Skeletal muscle satellite cell (primary cell): ENCODE measurements around the gene KIF22.
"Not testable (repeated sequence)": the region's sequence is repeated elsewhere in the genome, so short reads cannot be mapped to it uniquely, and the experiment has no call there.

ENCODE experiments used
- H3K27me3 ChIP-seq: 2 replicates; pipeline ENCODE4 v1.7.0; 2013; ENCODE audit warnings: low read length; ENCODE audit not compliant: control insufficient read depth, insufficient read depth
- H3K36me3 ChIP-seq: 2 replicates; pipeline ENCODE4 v1.7.0; 2013; ENCODE audit warnings: mild to moderate bottlenecking, control low read depth, low read length; ENCODE audit not compliant: insufficient read depth
- H3K4me1 ChIP-seq: 2 replicates; pipeline ENCODE4 v1.7.0; 2013; ENCODE audit warnings: low read length; ENCODE audit not compliant: control insufficient read depth, insufficient read depth
- H3K4me2 ChIP-seq: 2 replicates; pipeline ENCODE4 v1.7.0; 2013; ENCODE audit warnings: mild to moderate bottlenecking, low read length
- H3K4me3 ChIP-seq: 2 replicates; pipeline ENCODE4 v1.7.0; 2013; ENCODE audit warnings: low read length
- H3K9ac ChIP-seq: 2 replicates; pipeline ENCODE4 v1.7.0; 2013; ENCODE audit warnings: mild to moderate bottlenecking, low read depth, low read length, moderate library complexity
- H3K9me3 ChIP-seq: replicated peaks from 2 replicates; pipeline ENCODE4 v1.7.0; 2013; ENCODE audit warnings: mild to moderate bottlenecking, control low read depth, low read length

KIF22 gene

DNA sequence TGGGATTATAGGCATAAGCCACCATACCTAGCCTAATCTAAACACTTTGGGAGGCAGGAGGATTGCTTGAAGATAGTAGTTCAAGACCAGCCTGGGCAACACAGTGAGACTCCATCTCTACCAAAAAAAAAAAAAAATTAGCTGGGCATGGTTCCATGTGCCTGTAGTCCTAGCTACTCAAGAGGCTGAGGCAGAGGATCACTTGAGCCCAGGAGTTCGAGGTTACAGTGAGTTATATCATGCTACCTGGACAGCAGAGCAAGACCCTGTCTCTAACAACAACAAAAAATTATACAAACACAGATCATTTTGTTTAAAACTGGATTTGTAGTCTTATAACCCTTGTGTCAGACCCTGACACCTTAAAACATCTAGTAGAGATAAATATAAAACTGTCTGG lies 37.0 kb upstream of the KIF22 start:
- Histone ChIP-seq H3K9ac (no peak overlapping the region), H3K9me3 (no peaks in the 10 kb centered on the region), H3K27me3 (peaks cover 9% of the 10 kb centered on the region), H3K36me3 (no peaks in the 10 kb centered on the region), H3K4me1 (no peaks in the 10 kb centered on the region), H3K4me2 (no peak overlapping the region), H3K4me3 (no peak overlapping the region)

- Histone ChIP-seq H3K4me1 (no peaks in the 10 kb centered on the region), H3K4me3 (no peak overlapping the region), H3K9me3 (no peaks in the 10 kb centered on the region), H3K36me3 (no peaks in the 10 kb centered on the region), H3K4me2 (no peak overlapping the region), H3K9ac (no peak overlapping the region), H3K27me3 (peaks cover 11% of the 10 kb centered on the region)
These were observed 33.9 kb upstream of the KIF22 start for GRCh38 chr16:29756654-29757053.

GRCh38 chr16:29757086-29757485 lies 33.5 kb upstream of the KIF22 start:
- not testable (repeated sequence) for H3K4me3 ChIP-seq, H3K4me2 ChIP-seq, H3K36me3 ChIP-seq, H3K9me3 ChIP-seq, H3K4me1 ChIP-seq, H3K9ac ChIP-seq
- H3K27me3 ChIP-seq, result peaks cover 11% of the 10 kb centered on the region

- Histone ChIP-seq H3K27me3 (peaks cover 18% of the 10 kb centered on the region), H3K9me3 (no peaks in the 10 kb centered on the region), H3K4me2 (no peak overlapping the region), H3K9ac (no peak overlapping the region), H3K4me1 (no peaks in the 10 kb centered on the region), H3K4me3 (no peak overlapping the region), H3K36me3 (no peaks in the 10 kb centered on the region)
These were observed 32.5 kb upstream of the KIF22 start for GRCh38 chr16:29757950-29758466.

DNA sequence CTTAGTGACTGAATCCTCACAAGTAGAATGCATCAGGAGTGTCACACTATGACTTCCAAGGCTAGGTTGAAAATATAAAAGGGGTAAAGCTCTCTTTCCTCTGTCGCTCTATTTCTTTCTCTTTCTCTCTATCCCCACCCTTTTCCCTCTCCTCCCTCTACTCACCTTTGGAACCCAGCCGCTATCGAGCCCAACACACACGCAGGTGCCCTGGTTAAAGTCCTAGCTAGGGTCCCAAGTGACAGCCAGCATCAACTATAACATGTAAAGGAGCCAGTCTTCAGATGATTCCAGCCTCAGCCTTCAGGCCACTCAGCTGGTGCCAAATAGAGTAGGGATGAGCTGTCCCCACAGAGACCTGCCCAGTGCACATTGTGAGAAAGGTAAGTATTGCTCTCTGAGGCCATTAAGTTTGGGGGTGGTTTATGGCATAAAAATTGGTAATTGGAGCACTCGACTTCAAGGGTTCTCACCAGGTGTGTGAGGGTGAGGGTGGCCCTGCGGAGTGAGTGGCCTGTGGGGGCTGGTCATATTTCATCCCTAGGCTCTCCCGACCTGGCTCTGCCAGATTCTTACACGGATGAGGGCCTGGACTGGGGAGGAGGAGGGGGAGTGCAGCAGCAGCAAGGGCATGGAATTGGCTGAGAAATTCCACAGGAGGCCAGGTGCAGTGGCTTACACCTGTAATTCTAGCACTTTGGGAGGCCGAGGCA lies 29.8 kb upstream of the KIF22 start:
- Histone ChIP-seq H3K4me1 (no peaks in the 10 kb centered on the region), H3K4me2 (no peak overlapping the region), H3K36me3 (no peaks in the 10 kb centered on the region), H3K27me3 (peaks cover 22% of the 10 kb centered on the region), H3K4me3 (no peak overlapping the region), H3K9ac (no peak overlapping the region), H3K9me3 (no peaks in the 10 kb centered on the region)

DNA sequence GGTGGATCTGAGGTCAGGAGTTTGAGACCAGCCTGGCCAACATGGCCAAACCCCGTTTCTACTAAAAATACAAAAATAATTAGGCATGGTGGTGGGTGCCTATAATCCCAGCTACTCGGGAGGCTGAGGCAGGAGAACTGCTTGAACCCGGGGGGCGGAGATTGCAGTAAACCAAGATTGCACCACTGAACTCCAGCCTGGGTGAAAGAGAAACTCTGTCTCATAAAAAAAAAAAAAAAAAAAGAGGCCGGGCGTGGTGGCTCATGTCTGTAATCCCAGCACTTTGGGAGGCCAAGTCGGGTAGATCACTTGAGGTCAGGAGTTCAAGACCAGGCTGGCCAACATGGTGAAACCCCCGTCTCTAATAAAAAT lies 29.3 kb upstream of the KIF22 start:
- H3K4me3 ChIP-seq, H3K4me1 ChIP-seq, H3K9me3 ChIP-seq, H3K4me2 ChIP-seq, H3K9ac ChIP-seq, H3K36me3 ChIP-seq: not testable (repeated sequence)
- H3K27me3 ChIP-seq, result peaks cover 22% of the 10 kb centered on the region

GRCh38 chr16:29761882-29762281 lies 28.7 kb upstream of the KIF22 start:
- Histone ChIP-seq H3K9ac (no peak overlapping the region), H3K27me3 (peaks cover 22% of the 10 kb centered on the region), H3K36me3 (no peaks in the 10 kb centered on the region), H3K4me3 (no peak overlapping the region), H3K9me3 (no peaks in the 10 kb centered on the region), H3K4me2 (no peak overlapping the region), H3K4me1 (no peaks in the 10 kb centered on the region)

DNA sequence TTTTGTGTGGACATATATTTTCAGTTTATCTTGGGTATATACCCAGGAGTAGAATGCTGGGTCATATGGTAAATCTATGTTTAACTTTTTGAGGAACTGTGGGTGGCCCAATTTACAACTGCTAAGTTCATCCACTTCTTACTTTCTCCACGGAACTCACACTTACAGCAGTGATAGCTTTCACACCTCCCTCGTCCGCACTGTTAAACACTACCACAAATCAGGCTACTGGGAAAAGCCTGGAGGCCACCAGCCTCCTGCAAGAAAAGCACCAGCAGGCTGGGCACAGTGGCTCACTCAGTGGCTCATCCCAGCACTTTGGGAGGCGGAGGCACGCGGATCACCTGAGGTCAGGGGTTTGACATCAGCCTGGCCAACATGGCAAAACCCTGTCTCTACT lies 27.2 kb upstream of the KIF22 start:
- Histone ChIP-seq H3K4me3 (no peak overlapping the region), H3K4me1 (no peaks in the 10 kb centered on the region), H3K9ac (no peak overlapping the region), H3K36me3 (no peaks in the 10 kb centered on the region), H3K27me3 (peaks cover 25% of the 10 kb centered on the region), H3K9me3 (no peaks in the 10 kb centered on the region), H3K4me2 (no peak overlapping the region)

- no peak overlapping the region for H3K4me3 ChIP-seq
- H3K27me3 ChIP-seq, result peaks cover 29% of the 10 kb centered on the region
- H3K9me3 ChIP-seq, result no peaks in the 10 kb centered on the region
- H3K4me2 ChIP-seq, result no peak overlapping the region
- no peaks in the 10 kb centered on the region for H3K36me3 ChIP-seq
- no peaks in the 10 kb centered on the region for H3K4me1 ChIP-seq
- H3K9ac ChIP-seq, result no peak overlapping the region
These were observed 25.2 kb upstream of the KIF22 start for GRCh38 chr16:29765167-29766032.

DNA sequence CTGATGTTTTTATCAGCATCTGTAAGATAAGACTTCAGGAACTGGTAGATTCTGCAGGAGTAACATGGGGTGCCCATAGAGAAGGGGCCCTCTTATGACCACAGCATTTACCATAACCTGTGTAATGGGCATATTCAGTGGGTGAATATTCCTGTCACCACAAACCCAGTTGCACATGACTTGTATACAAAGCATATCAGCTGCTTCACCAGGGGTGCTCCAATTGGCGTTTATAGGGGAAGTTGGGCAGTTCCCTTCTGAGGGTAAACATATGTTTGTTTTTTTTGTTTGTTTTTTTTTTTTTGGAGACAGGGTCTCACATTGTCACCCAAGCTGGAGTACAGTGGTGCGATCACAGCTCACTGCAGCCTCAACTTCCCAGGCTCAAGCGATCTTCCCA lies 24.0 kb upstream of the KIF22 start:
- no peaks in the 10 kb centered on the region for H3K4me1 ChIP-seq
- H3K4me3 ChIP-seq, result no peak overlapping the region
- H3K27me3 ChIP-seq, result peaks cover 26% of the 10 kb centered on the region
- no peaks in the 10 kb centered on the region for H3K36me3 ChIP-seq
- H3K4me2 ChIP-seq, result no peak overlapping the region
- H3K9ac ChIP-seq, result no peak overlapping the region
- H3K9me3 ChIP-seq, result no peaks in the 10 kb centered on the region

- H3K36me3 ChIP-seq, result no peaks in the 10 kb centered on the region
- peaks cover 26% of the 10 kb centered on the region for H3K27me3 ChIP-seq
- H3K9me3 ChIP-seq, result no peaks in the 10 kb centered on the region
- no peak overlapping the region for H3K4me2 ChIP-seq
- H3K9ac ChIP-seq, result no peak overlapping the region
- H3K4me1 ChIP-seq, result no peaks in the 10 kb centered on the region
- no peak overlapping the region for H3K4me3 ChIP-seq
These were observed 23.5 kb upstream of the KIF22 start for GRCh38 chr16:29767062-29767461.
